ENCODE results near the gene MTMR4. TPM values are rescaled to one million over a fixed set of nuclear protein-coding genes. Genes with fewer than 3 reads are reported as not detected.
"Not testable (repeated sequence)": the region's sequence is repeated elsewhere in the genome, so short reads cannot be mapped to it uniquely, and the experiment has no call there.

MTMR4 gene
- total RNA-seq: 10 to 100 TPM; 35.4 to 73.7 (median 39.1) TPM

DNA sequence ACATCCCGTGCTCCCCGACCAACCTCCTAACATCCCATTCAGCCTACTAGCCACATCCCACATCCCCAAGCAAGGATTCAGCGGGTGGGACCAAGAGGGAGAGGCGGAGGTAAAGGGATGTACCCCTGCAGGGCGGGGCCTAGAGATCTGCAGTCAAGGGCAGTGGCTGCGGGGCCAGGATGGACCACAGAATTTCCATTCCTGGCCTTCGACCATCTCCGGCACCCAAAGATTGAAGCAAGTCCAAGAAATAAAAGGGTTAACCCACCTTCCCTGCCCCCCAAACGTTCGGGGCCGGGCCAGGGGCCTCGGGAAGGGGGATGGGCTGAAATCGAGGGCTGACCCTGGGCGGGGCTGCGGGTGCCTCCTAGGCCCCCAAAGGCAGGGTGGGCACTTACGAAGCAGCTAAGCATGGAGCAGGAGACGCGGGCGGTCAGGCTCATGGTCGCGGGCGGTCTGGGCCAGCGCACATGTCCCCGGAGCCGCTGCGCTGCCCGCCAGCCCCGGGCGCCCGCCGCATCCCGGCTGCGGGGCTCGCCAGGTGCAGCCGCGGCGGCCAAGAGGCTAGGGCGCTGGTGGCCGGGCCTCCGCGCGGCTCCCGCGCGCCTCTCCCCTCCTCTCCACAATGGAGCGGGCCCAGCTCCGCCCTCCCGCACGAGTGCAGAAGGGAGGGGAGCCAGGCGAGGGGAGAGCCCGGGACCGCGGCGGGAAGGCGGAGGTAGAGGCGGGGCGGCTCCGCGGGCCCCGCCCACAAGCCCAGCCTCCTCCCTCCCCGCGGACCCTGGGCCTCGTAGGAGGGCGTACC is at the start of gene MTMR4:
Gene MTMR4 (minus strand): TSS at position 674 of the 805 bp plus-strand sequence. CDS start 231 bp downstream, at position 443.
- peak within 1 kb of the TSS; percentile 66 to 99 (median 80) for H3K27ac ChIP-seq
- H3K9me3 ChIP-seq: no peaks in the 10 kb centered on the region
- H3K27me3 ChIP-seq: no peaks in the 10 kb centered on the region
- TF ChIP-seq CTCF (IDR thresholded peaks at IDR 0.05) (peak in 1 of 5 experiments; percentile 5), EP300 (IDR thresholded peaks at IDR 0.05) (peak; percentile 22 to 53), POLR2A (IDR thresholded peaks at IDR 0.05) (peak; percentile 24 to 26)
- DNase-seq (ENCODE audit: low spot score in 2 of 2): peak; percentile 50 to 57
- H3K4me1 ChIP-seq: peaks cover 0 to 54% (median 29%) of the 10 kb centered on the region in 4 donors
- H3K36me3 ChIP-seq: peaks cover 0 to 38% (median 10%) of the 10 kb centered on the region in 3 donors
- 1 to 2% methylated on average over 45 to 55 of the region's 64 CpGs for WGBS, 2 donors
- H3K4me3 ChIP-seq: peak within 1 kb of the TSS; percentile 63 to 83 (median 69)

DNA sequence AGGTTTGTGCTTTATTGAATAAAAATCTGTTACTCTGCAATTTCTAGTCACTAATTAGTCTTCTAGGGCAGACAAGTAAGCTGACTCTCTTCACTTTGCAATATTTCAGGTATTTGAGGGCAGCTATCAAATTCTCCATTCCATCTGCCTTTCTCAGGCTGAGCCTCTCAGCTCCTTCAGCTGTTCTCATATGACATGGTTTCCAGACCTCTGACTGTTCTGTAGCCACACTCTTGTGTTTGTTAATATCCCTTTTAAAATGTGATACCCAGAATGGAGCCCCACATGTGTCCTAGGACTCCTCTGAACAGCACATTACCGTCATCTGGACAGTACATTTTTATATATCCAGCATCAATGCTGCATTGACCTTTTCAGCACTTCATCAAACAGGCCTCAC is 46.1 kb upstream of the MTMR4 start:
- H3K36me3 ChIP-seq: no peaks in the 10 kb centered on the region
- H3K27ac ChIP-seq: no peak overlapping the region
- no peaks in the 10 kb centered on the region for H3K9me3 ChIP-seq
- 40 to 76% methylated on average over 1 of the region's 1 CpG for WGBS, 2 donors
- no peak for DNase-seq (ENCODE audit: low spot score in 2 of 2)
- no peaks in the 10 kb centered on the region for H3K27me3 ChIP-seq
- TF ChIP-seq POLR2A (IDR thresholded peaks at IDR 0.05) (no peak), CTCF (IDR thresholded peaks at IDR 0.05) (no peak), EP300 (IDR thresholded peaks at IDR 0.05) (no peak)
- no peak overlapping the region for H3K4me3 ChIP-seq
- H3K4me1 ChIP-seq: no peaks in the 10 kb centered on the region

DNA sequence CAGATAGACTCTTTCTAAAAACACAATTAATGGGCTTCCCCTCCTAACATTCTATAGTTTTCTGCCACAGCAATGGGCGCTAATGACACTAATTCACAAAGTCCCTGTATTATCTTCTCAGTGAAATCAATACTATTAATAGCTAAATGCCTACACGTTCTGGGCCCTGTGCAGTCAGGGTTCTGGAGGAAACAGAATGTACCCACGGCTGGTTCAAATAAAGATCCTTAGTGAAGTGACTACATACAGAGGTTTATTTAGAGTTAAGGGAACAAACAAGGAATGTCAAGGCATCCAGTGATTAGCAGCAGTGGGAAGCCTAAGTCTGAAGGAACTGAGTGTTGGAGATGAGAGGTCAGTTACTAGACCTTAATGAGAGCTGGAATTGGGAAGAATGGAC is 43.5 kb upstream of the MTMR4 start:
- H3K9me3 ChIP-seq: no peaks in the 10 kb centered on the region
- DNase-seq (ENCODE audit: low spot score in 2 of 2): no peak
- TF ChIP-seq CTCF (IDR thresholded peaks at IDR 0.05) (no peak), POLR2A (IDR thresholded peaks at IDR 0.05) (no peak), EP300 (IDR thresholded peaks at IDR 0.05) (no peak)
- 73 to 76% methylated on average over 3 of the region's 3 CpGs for WGBS, 2 donors
- no peak overlapping the region for H3K27ac ChIP-seq
- no peaks in the 10 kb centered on the region for H3K4me1 ChIP-seq
- no peaks in the 10 kb centered on the region for H3K36me3 ChIP-seq
- H3K27me3 ChIP-seq: no peaks in the 10 kb centered on the region
- no peak overlapping the region for H3K4me3 ChIP-seq

DNA sequence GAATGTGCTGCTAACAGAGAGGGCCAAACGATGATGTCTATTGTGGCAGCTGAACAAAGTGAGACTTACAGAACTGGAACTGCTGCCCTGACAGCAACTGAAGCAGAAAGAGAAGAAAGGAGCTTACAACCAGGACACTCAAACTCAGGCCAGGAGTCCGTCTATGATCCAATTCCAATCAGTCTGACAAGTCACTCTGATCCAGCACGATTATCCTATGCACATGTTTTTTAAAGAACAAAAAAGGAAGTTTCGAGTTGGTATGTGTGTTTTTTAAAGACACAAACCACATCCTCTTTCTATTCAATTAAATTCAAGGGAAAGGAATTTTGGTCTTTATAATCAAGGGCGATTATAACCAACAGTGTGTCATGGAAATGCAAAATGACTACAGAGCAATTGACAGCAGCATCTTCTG is 42.4 kb upstream of the MTMR4 start:
- H3K4me1 ChIP-seq: no peaks in the 10 kb centered on the region
- no peaks in the 10 kb centered on the region for H3K27me3 ChIP-seq
- no peaks in the 10 kb centered on the region for H3K9me3 ChIP-seq
- WGBS, 2 donors: 51 to 61% methylated on average over 5 of the region's 5 CpGs
- DNase-seq (ENCODE audit: low spot score in 2 of 2): no peak
- no peaks in the 10 kb centered on the region for H3K36me3 ChIP-seq
- TF ChIP-seq EP300 (IDR thresholded peaks at IDR 0.05) (no peak), POLR2A (IDR thresholded peaks at IDR 0.05) (no peak), CTCF (IDR thresholded peaks at IDR 0.05) (no peak)
- H3K4me3 ChIP-seq: no peak overlapping the region
- no peak overlapping the region for H3K27ac ChIP-seq

DNA sequence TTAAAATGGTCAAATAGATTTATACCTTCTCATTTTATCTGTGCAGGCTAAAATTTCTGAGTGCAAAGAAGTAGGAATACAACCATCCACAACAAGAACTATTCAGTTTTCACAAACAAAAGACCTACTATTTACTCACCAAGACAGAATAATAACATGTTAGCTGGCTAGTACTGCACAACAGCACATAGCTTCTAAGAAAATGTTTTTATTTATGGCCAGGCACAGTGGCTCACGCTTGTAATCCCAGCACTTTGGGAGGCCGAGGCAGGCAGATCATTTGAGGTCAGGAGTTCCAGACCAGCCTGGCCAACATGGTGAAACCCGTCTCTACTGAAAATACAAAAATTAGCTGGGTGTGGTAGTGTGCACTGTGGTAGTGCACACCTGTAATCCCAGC is 40.7 kb upstream of the MTMR4 start:
- DNase-seq (ENCODE audit: low spot score in 2 of 2); H3K9me3 ChIP-seq; H3K4me1 ChIP-seq; H3K27me3 ChIP-seq; H3K36me3 ChIP-seq; H3K27ac ChIP-seq; H3K4me3 ChIP-seq: not testable (repeated sequence)
- 50 to 57% methylated on average over 3 of the region's 3 CpGs for WGBS, 2 donors

Measured in tibial nerve (tissue), 4 donors.